Hematopoietic multipotent progenitor cell treated with erythropoietin and hydrocortisone succinate and interleukin-3 and kit ligand, for 15 days (in vitro differentiated cells): ENCODE results near the gene YPEL5.

ENCODE experiments used
- DNase-seq: peaks from one replicate; pipeline ENCODE4 v3.0.0-alpha.2; 2015; ENCODE audit warnings: low spot score

YPEL5 gene

GRCh38 chr2:30205456-30205855 is 58.6 kb downstream of the YPEL5 start:
- no peak for DNase-seq

- no peak for DNase-seq
Observed at GRCh38 chr2:30206461-30207430, 59.9 kb downstream of the YPEL5 start.

DNA sequence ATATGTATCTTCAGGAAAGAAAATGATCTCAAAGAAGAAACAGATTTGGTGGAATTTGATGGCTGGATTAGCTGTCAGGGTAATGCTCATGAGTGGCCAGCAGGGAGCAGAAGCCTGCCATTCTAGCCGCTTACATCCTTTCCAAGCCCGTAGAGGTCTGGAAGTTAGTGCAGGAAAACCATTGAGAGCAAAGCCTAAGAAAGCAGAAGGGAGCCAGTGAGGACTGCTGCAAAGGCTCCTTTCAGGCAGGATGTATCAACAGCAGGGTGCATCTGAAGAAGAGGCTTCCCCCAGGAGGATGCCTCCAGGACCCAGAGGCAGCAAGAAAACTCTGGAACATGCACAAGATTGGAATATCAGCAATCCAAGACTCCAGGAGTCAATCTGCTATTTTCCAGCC is 61.6 kb downstream of the YPEL5 start:
- peak; percentile 77 for DNase-seq

- DNase-seq: no peak
Observed at GRCh38 chr2:30209227-30209626, 62.4 kb downstream of the YPEL5 start.
